Measurements from ENCODE around the gene NYAP2. TPM values are rescaled to one million over a fixed set of nuclear protein-coding genes. Genes with fewer than 3 reads are reported as not detected.

NYAP2 gene
- total RNA-seq, 1 donor from 2014 or later = not detected

DNA sequence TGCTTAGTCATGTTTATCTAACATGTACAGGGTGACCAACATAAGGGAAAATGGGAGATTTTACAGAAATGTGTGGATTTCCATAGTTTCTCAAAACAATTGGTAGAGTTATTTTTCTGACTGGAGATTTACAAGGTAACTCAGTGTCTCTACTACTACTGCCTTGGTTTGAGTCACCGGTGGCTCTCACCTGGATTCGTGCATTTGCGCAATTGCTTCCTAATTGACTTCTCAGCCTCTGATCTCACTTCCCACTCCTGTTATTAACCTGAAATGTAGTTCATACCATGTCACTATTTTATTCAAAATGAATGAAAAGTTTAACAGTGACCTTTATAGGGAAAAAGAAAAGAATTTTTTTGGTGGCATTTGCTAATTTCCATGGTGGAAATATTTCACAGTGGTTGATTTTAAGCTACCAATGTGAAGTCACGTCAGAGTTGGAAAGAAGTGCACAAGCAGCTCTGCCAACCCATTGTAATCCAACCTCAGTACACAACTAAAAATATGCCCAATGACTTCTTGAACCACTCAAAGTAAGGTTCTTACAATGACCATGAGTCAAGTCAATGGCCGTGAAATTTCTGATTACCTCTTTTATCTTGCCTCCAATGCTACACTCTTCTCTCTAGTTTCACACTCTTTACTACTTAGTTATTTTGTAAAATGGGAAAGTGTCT lies 94.0 kb downstream of the NYAP2 start:
- TF ChIP-seq, protein P1, sequence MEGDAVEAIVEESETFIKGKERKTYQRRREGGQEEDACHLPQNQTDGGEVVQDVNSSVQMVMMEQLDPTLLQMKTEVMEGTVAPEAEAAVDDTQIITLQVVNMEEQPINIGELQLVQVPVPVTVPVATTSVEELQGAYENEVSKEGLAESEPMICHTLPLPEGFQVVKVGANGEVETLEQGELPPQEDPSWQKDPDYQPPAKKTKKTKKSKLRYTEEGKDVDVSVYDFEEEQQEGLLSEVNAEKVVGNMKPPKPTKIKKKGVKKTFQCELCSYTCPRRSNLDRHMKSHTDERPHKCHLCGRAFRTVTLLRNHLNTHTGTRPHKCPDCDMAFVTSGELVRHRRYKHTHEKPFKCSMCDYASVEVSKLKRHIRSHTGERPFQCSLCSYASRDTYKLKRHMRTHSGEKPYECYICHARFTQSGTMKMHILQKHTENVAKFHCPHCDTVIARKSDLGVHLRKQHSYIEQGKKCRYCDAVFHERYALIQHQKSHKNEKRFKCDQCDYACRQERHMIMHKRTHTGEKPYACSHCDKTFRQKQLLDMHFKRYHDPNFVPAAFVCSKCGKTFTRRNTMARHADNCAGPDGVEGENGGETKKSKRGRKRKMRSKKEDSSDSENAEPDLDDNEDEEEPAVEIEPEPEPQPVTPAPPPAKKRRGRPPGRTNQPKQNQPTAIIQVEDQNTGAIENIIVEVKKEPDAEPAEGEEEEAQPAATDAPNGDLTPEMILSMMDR (IDR thresholded peaks at IDR 0.05) = no peak
- H3K27me3 ChIP-seq = no peaks in the 10 kb centered on the region
- H3K9me3 ChIP-seq = no peaks in the 10 kb centered on the region
- H3K4me3 ChIP-seq = no peak overlapping the region
- no peaks in the 10 kb centered on the region for H3K4me1 ChIP-seq
- intact Hi-C loops (cut with DNase I) = no loop called here
- DNase-seq (ENCODE audit: low spot score in 2 of 2) = no peak
- H3K36me3 ChIP-seq = no peaks in the 10 kb centered on the region
- H3K27ac ChIP-seq = no peak overlapping the region

DNA sequence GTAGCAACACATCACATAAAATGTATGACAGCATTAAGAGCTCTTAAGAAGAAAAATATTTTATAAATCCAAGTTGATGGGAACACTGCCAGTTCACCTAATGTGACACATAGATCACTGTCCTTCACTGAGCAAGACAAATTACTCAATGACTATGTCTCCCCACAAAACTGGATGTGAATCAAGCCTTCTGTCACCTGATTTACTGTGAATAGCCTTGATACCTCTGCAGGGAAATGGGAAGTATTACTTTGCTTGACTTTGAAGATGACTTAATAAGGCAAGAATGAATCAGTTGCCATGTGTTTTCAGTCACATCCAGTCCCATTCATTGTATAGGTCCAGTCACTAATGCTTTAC lies 94.6 kb downstream of the NYAP2 start:
- intact Hi-C loops (cut with DNase I) = no loop called here
- Histone ChIP-seq H3K9me3 (no peaks in the 10 kb centered on the region), H3K4me3 (no peak overlapping the region), H3K27me3 (no peaks in the 10 kb centered on the region), H3K36me3 (no peaks in the 10 kb centered on the region), H3K27ac (no peak overlapping the region), H3K4me1 (no peaks in the 10 kb centered on the region)
- no peak for DNase-seq (ENCODE audit: low spot score in 2 of 2)
- TF ChIP-seq, protein P1 (IDR thresholded peaks at IDR 0.05) = no peak

DNA sequence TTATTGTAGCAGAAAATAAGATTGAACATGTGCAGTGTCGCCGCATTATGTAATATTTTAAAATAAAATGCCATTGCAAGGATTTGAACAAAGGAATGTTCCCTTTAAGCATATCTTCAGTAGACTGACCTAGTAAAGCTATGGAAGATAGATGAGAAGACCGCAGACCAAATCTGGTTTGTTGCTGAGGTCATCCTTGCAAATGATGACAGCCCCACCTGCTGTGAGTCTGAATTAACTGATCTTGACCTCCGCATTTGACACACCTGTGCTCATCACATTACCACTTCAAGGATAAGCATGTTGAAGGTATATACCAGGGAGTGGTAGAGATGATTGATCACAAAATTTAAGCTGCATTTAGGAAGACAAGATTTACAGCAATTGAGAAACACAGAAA lies 96.2 kb downstream of the NYAP2 start:
- Histone ChIP-seq H3K4me3 (no peak overlapping the region), H3K27ac (no peak overlapping the region), H3K4me1 (no peaks in the 10 kb centered on the region), H3K36me3 (no peaks in the 10 kb centered on the region), H3K9me3 (no peaks in the 10 kb centered on the region), H3K27me3 (no peaks in the 10 kb centered on the region)
- intact Hi-C loops (cut with DNase I) = no loop called here
- TF ChIP-seq, protein P1 (IDR thresholded peaks at IDR 0.05) = no peak
- no peak for DNase-seq (ENCODE audit: low spot score in 2 of 2)

DNA sequence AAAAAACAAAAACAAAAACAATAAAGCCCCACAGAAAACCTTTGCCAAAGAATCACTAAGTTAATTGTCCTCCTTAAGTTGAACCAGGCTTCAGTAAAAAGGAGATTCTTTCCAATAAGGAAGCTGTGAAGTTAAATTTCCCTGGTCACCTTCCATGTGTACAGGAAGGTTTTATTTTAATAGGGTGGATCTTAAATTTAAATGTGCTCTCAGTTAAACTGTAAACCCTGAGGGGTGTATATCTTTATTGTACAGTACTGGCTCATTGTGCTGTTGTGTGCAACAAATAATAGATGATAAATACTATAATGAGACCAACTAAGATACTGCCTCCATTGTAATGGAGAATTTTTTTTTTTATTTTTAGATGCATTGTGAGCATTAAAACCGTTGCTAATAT lies 97.1 kb downstream of the NYAP2 start:
- Histone ChIP-seq H3K4me1 (no peaks in the 10 kb centered on the region), H3K27me3 (no peaks in the 10 kb centered on the region), H3K9me3 (no peaks in the 10 kb centered on the region), H3K4me3 (no peak overlapping the region), H3K27ac (no peak overlapping the region), H3K36me3 (no peaks in the 10 kb centered on the region)
- TF ChIP-seq, protein P1 (IDR thresholded peaks at IDR 0.05) = no peak
- no peak for DNase-seq (ENCODE audit: low spot score in 2 of 2)
- intact Hi-C loops (cut with DNase I) = no loop called here

DNA sequence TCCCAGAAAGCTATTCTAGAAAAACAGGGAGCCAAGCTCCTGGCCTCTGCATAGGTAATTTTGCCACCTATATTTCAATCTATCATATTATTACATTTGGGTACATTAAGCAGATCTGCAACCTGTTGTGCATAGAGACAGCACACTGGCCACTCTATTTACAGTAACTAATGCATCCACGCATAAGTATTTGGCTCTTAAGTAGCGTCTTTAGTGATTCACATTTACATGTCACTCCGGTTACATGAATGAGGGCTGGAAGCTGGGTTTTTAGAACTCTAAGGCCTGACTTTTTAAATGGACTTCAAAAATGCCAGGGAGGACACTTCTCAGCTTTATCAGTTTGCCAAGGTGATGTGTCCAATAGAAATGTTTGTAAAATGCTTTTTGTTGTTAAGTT lies 97.7 kb downstream of the NYAP2 start:
- no peak for DNase-seq (ENCODE audit: low spot score in 2 of 2)
- Histone ChIP-seq H3K36me3 (no peaks in the 10 kb centered on the region), H3K4me1 (no peaks in the 10 kb centered on the region), H3K4me3 (no peak overlapping the region), H3K27me3 (no peaks in the 10 kb centered on the region), H3K9me3 (no peaks in the 10 kb centered on the region), H3K27ac (no peak overlapping the region)
- intact Hi-C loops (cut with DNase I) = no loop called here
- TF ChIP-seq, protein P1 (IDR thresholded peaks at IDR 0.05) = no peak

DNA sequence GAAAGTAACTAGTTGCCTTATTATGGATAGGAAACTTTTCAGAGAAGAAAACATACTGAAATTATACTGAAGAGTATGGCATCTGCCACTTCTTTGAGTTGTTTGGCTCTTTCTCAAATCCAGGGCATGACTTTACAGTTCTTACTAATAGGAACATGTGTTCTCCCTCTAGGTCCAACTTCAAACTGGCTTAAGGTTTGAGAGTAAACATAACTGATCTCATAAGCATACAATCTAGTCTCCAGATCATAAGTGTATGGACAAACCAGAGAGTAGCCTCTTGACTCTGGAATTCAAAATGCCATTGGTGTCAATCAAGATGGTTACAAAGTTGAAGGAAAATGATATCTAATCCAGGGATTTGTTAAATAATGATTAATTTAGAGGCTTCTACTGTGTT lies 101.5 kb downstream of the NYAP2 start:
- intact Hi-C loops (cut with DNase I) = no loop called here
- TF ChIP-seq, protein P1 (IDR thresholded peaks at IDR 0.05) = no peak
- H3K36me3 ChIP-seq = no peaks in the 10 kb centered on the region
- no peak overlapping the region for H3K27ac ChIP-seq
- H3K4me1 ChIP-seq = no peaks in the 10 kb centered on the region
- H3K27me3 ChIP-seq = no peaks in the 10 kb centered on the region
- H3K4me3 ChIP-seq = no peak overlapping the region
- no peak for DNase-seq (ENCODE audit: low spot score in 2 of 2)
- H3K9me3 ChIP-seq = no peaks in the 10 kb centered on the region
